Dermis blood vessel endothelial cell (primary cell): ENCODE data around the gene CLASP1. TPM values are rescaled to one million over a fixed set of nuclear protein-coding genes. Genes with fewer than 3 reads are reported as not detected.
"Not testable (repeated sequence)": the region's sequence is repeated elsewhere in the genome, so short reads cannot be mapped to it uniquely, and the experiment has no call there.

Experiments
- DNase-seq: peaks from one replicate; pipeline ENCODE4 v3.0.0; 2010
- total RNA-seq: library from RNA; depleted of rRNA; stranded (reverse); fragments of >200 nt; gene quantifications from 2 replicates; pipeline ENCODE4 v1.2.3, GENCODE V29; 2014

Gene CLASP1
- total RNA-seq, 1 donor from 2014 or later, result 51.9 TPM

DNA sequence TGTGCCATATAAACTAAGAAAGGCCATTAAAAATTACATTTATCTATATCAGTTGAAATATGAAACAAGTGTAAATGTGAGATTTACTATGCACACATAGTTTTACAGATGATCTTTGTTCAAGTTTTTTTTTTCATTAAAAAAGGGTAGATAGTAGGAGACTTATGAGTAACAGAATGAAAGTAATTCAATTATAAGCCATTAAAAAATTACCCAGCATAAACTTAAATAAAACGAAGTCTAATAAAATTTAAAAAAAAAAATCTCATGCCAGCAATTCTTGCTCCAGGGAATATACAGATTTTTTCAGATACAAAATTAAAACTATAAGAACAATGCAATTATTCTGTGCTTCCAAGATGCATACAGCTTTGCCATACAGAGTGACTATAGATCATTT is 236.9 kb downstream of the CLASP1 start:
- no peak for DNase-seq

DNA sequence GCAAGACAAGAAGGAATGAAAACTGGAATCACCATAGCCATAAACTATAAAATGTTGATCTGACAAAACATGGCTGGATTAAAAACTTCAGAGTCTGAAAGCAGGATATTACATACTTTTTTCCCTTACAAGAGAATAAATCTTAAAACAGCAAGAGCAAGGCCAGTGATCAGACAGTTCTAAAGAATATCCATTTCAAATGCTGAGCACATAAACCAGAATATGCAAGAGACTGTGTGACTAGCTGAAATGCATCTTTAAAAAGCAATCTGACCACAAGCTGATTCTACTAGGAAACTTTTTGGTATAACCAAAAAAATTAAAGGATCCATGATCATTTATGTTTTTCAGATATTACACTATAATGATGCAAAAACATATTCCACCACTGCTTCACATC is 239.3 kb downstream of the CLASP1 start:
- DNase-seq, result no peak

DNA sequence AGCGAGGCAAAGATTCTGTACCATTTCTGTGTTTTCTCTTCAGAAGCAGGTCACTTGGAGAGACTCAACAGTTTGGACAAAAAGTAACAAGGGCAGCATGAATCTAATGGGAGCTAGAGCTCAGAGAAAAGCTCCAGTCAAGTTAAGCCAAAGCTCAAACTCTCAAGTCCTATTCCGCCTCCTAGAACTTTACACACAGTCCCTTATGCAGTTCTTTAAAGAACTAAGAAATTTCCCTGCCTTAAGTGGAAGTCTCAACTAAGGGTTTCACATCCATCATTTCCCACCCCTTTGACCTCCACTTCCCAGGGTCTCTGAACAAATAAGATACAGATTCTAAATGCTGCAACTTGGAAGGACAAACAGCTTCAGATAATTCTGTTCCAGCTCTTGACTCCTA is 239.9 kb downstream of the CLASP1 start:
- DNase-seq, result no peak

DNA sequence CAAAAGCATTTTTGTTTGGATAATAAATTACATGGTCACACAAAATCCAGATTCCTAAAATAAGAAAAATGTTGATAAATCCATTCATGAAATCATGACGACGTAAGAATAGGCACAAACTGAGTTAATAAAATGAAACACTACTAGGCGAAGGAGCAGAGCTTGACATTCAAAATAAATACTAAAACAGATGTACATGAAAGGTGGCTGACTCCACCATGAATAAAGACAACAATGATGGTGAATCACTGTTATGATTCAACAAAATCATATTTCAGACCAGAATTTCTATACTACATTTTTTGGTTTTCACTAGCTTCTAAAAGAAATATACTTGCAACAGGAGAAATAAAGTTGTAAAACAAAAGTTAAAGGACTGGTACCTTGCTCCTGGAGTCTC is 240.6 kb downstream of the CLASP1 start:
- no peak for DNase-seq

DNA sequence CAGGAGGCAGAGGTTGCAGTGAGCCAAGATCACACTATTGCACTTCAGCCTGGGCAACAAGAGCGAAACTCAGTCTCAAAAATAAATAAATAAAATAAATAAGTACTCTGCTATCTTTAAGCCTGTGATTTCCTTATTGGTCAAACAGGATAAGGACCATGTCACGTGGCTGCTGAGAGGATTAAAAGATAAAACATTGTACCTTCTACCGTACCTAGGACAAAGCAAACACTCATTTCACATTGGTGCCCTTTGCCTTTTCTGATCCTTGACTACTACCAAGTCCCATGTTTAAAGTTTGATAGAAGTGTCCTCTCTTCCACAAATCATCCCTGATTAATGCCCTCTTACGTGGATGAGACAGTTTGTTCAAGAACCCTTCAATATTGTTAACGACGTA is 244.0 kb downstream of the CLASP1 start:
- no peak for DNase-seq

DNA sequence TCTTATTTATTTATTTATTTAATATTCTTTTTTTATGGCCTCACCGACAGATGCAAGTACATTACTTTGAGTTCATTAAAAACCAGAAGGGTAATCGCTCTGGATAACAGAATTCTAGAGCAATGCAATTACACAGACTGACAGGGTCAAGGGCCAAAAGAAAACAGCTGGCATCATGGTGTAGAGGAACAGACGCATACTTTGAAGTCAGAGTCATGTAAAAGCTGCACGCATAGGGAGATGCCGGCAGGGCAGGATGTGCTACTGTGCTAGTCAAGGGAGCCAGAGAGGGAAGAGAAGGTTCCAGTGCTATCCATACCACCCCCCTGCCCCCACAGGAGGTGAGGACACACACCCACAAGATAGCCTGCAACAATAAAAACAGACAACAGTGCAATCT is 249.1 kb downstream of the CLASP1 start:
- DNase-seq, result no peak

DNA sequence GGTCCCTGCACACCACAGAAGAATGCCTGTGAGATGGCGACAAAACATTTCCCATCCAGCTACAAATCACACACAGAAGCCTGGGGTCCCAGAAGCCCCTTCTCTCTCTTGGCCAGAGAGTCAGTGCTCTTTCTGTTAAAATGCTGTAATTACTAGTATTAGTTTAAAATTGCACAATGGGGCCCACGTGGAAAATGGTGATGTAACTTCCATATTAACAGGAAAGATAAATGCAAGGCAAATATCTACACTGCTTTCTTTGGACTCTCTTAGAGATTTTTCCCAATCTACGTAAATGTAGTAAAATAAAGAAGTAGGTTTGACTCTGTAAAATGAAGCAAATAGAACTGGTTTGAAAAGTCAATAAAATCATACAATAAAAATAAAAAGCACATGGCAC is 250.4 kb downstream of the CLASP1 start:
- DNase-seq, result no peak

DNA sequence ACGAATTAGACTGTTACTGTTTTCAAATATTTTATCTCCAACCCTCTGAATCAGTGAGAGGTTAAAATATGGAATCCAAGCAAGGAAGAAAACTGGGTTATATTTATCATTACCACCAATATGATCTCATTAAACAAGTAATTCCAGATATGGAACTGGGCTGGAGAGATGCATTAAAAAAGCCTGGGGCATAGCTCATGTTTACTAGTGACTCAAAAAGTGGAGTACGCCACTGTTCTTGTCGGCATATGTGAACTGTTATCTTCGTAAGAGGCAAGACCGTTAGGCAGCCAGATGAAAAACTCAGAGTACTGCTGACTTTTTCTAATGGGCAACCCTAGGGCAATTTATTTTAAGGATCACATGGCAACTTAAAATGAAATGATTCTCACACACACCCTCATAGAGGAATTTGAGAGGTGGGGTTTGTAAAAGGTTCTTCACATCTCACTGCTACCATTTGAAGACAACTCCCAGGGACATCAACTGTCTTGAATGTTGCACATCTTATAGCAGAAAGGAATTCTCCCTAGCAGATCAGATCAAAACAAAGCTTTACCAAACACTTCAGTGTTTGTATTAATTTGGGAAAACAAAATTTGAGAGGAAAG is 259.1 kb downstream of the CLASP1 start:
- DNase-seq, result no peak

DNA sequence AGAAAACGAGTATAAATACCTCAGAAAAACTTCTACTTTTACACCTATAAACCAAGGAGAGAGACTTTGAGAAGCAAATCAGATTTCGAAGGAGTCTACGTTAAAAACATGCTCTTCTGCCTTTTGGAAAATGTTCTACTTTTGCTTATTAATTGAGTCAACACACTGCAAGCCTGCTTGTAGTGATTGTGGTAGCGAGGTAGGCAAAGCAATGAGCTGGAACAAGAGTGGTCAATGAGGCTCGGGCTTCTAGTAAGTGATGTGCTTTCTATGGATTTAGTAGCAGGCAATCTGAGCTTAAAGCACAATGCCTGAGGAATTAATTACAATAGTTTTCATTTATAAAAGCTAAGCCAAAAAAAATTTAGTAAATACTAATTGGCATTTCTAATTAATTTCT is 260.9 kb downstream of the CLASP1 start:
- no peak for DNase-seq

DNA sequence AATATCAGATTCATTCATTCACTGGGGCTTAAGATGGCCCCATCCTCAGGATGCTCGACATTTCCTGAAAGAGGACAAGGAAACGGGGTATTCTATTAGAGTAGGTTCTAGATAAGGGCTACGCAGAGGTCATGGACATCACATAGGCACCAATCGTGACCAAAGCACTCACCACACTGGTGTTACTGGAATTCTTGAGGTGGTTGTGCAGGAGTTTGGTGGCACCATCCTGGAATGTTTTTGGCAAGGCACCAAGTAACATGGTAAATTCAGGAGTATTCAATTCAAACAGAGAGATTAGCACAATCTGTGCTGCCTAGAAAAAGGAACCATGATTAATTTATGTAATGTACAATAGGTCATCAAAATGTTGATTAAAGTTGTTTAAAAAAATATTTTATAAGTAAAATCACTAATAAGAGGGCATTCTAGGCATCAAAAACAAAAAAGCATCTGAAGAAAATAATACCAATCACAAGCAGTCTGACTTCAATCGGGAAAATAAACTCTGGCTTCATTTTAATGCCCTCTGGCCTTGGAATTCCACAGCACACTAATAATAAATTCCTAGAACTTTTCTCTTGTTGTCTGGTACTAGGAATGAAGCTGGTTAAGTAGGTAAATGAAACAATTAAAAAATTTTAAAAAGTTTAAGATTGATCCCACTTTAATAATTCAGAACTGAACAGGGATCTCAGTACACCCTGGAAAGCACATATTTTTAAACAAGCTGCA is 261.5 kb downstream of the CLASP1 start:
- DNase-seq, result no peak

DNA sequence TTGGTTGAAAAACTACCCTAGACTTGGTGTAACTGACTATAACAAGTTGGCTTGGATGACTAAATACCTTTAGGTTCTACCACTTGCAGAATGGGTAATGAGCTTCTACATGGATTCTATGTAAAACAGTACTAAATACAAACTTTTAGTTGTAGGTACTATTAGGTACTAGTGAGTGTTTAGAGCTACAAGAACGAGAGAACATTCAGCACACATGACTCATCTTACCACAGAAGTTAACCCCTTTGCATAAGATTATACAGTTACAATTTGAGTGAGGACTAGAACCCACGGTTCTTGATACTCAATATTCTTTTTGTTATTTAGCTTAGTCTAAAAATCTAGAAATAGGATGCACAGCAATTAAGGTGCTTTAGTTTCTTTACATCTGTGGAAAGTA is 262.6 kb downstream of the CLASP1 start:
- DNase-seq, result no peak

DNA sequence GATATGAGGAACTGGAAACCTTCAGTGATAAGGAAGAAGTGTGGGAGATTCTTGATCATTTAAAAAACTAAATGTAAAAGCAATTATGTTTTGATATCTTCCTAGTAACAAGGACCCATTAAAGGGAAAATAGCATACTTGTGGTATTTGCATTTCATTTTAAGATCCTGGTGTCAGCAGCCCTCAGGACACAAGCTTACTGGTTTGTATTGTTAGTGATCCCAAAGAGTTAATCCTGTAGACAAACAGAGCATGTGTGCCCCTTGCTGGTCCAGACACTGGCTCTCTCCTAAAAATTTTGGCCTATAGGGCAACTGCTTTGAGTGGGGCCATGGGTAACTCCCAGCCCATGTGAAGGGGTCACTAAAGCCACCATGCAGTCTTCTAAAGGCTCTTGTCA is 263.2 kb downstream of the CLASP1 start:
- DNase-seq, result no peak

DNA sequence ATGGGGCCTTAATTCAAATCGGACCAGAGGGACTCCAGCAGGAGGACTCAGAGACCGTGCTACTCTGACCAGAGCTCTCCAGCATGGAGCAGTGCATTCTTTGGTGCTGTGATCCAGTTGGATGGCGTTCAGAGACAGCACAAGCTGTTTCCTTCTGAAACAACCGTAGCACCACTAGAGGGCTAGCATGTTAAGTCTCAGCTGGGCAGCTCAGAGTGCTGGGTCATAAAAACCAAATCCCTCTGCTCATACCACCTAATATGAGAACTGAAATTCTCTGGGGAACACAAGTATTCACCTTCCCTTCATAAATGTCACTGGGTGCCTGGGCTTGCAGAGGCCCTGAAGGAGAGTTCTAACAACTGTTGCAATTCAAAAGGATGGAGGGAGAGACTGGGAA is 266.5 kb downstream of the CLASP1 start:
- no peak for DNase-seq

DNA sequence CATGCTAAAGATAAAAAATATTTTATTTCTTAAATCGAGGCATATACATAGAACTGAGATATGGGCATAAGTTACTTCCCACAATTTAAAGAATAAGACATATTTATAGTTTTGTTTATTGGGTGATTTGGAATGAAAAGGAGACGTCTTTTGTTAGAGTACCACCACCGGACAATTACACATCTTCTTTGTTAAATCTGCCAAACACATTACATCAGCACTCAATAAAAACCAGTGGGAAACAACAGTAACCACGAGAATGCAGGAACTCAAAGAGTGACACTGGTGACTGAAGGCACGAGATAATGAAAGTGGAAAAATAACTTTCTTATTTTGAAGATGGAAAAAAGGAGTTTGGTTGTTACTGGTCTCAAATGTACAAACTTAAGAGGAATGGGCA is 271.6 kb downstream of the CLASP1 start:
- DNase-seq, result no peak

DNA sequence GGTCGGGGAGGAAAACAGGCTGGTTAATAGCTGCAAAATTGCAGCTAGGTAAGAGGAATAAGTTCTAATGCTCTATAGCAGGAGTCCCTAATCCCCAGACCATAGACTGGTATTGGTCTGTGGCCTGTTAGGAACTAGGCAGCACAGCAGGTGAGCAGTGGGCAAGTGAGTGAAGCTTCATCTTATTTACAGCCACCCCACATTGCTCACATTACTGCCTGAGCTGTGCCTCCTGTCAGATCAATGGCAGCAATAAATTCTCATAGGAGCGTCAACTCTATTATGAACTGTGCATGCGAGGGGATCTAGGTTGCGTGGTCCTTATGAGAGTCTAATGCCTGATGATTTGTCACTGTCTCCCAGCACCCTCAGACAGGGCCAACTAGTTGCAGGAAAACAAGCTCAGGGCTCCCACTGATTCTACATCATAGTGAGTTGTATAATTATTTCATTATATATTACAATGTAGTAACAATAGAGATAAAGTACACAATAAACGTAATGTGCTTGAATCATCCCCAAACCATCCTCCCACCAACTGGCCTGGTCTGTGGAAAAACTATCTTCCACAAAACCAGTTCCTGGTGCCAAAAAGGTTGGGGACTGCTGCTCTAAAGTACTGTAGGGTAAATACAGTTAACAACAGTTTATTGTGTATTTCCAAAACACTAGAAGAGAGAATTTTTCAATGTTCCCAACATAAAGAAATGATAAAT is 272.6 kb downstream of the CLASP1 start:
- DNase-seq, result no peak

DNA sequence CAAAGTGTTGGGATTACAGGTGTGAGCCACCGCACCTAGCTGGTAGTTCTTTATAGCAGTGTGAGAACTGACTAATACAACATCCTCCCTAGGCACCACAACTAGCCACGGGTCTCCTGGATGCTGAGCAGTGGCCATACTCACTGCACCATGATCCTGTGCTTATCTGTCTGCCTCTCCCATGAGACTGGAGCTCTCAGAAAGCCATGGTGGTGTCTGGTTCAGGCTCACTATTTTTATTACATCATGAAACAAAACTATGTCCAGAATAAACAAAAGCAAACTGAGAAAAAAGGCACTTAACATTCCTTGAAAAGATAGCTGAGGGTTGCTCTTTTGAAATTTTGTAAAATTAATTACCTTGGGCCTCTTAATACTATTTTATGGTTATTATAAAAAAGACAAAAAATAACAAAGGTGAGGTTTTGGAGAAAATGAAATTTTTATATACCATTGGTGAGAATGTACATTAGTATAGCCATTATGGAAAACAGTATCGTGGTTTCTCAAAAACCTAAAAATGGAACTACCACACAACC is 273.6 kb downstream of the CLASP1 start:
- no peak for DNase-seq

DNA sequence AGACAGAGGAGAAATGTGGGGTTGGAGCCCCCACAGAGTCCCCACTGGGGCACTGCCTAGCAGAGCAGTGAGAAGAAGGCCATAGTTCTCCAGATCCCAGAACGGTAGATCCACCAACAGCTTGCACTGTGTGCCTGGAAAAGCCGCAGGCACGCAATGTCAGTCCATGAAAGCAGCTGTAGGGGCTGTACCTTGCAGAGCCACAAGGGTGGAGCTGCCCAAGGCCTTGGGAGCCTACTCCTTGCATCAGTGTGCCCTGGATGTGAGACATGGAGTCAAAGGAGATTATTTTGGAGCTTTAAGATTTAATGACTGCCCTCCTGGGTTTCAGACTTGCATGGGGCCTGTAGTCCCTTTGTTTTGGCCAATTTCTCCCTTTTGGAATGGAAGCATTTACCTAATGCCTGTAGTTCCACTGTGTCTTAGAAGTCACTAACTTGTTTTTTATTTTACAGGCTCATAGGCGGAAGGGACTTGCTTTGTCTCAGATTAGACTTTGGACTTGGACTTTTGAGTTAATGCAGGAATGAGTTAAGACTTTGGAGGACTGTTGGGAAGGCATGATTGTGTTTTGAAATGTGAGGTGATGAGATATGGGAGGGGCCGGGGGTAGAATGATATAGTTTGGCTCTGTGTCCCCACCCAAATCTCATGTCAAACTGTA is 274.7 kb downstream of the CLASP1 start:
- DNase-seq, result not testable (repeated sequence)

DNA sequence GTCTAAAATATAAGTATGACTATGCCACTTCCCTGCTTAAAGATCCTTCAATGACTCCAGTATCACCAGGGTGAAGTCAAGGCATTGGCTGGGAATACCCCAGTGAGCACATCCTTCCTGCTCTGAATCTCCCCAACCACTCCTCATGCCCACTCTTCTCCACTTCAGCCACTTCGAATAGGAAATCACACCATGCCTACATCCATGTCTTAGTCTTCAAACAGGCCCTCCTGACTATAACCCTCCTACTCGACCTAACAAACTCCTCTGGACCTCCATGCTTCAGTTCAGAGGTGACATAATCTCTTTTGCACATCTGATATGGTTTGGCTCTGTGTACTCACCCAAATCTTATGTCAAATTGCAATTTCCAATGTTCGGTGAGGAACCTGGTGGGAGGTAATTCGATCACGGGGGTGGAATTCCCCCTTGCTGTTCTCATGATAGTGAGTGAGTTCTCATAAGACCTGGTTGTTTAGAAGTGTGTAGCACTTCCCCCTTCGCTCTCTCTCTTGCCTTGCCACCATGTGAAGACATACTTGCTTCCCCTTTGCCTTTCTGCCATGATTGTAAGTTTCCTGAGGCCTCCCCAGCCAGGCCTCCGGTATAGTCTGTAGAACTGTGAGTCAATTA is 276.4 kb downstream of the CLASP1 start:
- no peak for DNase-seq

DNA sequence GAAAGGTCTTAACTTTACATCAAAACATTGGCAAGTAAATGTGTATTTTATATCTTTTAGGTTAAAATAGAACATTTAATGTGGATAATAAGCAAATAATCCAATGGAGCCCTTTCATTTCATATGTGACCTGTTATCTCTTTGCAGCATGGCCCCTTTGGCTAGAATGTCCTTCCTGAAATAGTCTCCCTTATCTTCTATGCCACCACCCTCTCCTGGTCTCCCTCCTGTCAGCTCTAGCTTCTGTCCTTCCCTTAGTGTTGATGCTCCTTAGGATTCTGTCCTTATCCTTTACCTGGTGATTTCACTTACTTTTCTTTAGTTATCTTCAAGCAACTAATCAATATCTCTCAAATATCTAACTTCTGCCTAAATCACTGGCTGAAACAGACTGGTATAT is 277.2 kb downstream of the CLASP1 start:
- no peak for DNase-seq

DNA sequence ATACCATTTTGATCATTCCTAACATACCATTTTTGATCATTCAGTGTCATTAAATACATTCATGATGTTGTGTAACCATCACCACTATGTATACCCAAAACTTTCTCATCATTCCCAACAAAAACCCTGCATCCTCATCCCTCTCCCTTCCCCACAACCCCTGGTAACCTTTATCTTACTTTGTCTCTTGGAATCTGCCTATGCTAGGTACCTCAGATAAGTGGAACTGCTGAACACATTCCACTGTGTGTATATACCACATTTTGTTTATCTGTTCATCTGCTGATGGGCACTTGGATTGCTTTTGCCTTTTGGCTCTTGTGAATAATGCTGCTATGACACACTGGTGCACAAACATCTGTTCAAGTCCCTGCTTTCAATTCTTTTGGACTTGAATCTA is 280.4 kb downstream of the CLASP1 start:
- DNase-seq, result no peak

DNA sequence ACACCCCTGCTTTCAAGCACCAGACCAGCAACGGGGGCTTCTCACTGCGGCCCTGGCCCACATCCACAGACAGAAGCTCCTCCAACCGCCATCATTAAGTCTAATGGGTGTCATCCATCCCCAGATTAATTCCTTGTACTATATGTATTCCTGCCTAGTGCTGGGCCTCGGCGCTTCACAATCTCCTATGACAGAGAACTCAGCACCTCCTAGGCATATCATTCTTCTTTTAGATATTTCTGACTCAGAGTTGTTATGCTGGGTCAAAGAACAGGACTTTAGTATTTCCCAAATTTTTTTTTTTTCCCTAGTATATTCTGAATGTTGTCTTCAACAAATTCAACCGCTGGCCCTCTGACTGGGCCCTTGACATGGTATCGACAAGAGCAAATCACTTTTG is 281.1 kb downstream of the CLASP1 start:
- no peak for DNase-seq

DNA sequence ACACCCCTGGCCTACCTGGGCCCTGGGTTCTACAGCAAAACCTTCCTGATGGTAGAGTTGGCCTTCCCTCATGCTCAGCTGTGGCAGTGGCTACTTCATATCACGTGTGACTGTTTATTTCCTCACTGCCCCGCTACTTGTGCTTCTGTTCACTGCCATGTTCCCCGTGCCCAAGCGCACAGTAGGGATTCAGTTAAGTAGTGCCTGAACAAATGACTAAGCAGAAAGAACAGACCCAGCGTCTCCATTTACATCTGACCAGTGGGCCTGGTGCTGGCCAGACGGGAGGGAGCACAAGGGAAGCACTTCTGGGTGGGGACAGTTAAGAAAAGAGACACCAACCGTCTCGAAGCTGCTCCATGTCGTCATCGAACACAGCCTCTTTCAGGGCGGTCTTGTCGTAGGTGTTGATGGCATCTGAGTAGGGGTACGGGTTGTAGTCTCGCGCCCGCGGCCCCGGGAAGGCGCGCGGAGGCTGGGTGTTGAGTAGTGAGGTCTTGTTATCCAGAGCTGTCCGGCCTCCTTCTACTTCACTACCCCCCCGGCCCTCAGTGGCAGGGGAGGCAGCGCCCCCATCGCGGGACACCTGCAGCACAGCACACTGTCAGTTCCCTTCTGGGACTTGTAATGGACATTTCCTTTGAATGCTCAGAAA is 281.9 kb downstream of the CLASP1 start:
- no peak for DNase-seq
